Measurements from ENCODE around the gene NFE2L3. TPM values are rescaled to one million over a fixed set of nuclear protein-coding genes. Genes with fewer than 3 reads are reported as not detected.

NFE2L3 gene
- total and polyA plus RNA-seq, 2 of the 8 experiments (the other 6 are each of a cell fraction or from before 2014, with no cell fraction given), result 64.9 to 76.5 TPM

DNA sequence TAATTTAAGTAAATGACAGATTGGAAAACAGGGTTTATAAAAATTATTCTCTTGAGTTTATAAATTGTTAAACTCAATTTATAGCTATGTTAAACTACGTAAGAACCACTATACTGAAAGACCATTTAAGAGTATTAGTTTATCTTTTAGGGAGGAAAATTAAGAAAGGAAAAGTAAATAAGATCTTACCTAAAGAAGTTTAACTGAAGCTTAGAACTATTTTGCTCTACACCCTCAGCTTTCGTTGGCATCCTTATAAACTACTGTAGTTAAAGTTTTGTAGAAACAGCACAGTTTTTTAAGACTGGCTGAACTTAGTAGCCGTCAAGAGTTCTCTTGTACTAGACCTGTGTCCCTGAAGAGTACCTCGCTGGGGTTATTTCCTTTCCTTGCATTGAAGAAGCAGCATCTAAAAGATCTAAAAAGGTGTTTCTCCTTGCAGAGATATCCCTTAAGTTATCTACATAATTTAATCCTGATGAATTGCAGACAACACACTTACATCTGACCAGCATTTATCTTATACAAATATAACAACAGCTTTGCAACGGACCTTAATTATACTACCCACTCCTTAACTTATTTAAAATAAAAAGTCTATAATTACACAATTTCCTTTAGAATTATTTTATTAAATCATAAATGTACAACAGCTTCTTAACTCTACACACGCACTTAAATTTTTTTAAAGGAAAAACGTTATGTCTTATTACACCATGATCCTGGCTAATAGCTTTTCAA lies 39.4 kb downstream of the NFE2L3 start:
- no peak overlapping the region for H3K14ac ChIP-seq (ENCODE audit: insufficient read length)
- no peak overlapping the region for H2BK20ac ChIP-seq (ENCODE audit: low read length)
- WGBS, 2 experiments (ENCODE audit: extremely low coverage in 1 of 2, insufficient coverage in 1 of 2, insufficient read length in 1 of 2, insufficient replicate concordance in 2 of 2, low coverage in 1 of 2, low lambda C conversion rate in 2 of 2, missing lambda C conversion rate in 1 of 2), result 88% methylated on average over 7 of the region's 7 CpGs; no CpG with 5 or more reads in 1 of the 2 experiments
- H3K4me1 ChIP-seq (replicated peaks in 1 of 4; ENCODE audit: control insufficient read depth in 3 of 4, insufficient read depth in 4 of 4, low read length in 3 of 4), result peaks cover 0 to 2% (median 0%) of the 10 kb centered on the region in 4 experiments; a peak in 1 of 7 replicates
- no peak overlapping the region for H3K4me3 ChIP-seq (ENCODE audit: extremely low read depth in 1 of 4, insufficient read depth in 2 of 4, low read depth in 3 of 4, low read length in 4 of 4)
- H2BK12ac ChIP-seq (ENCODE audit: low read depth, low read length), result no peak overlapping the region
- CTCF ChIA-PET (ENCODE audit: partially characterized antibody), result interaction anchor here (0.7 to 4.7 kb wide), 8 partner anchors 10 to 298 kb away, joined by 3 to 21 read pairs (median 4); partner anchors contain the start of gene CBX3
- H2AFZ ChIP-seq (ENCODE audit: low read length), result no peak overlapping the region
- H3K79me1 ChIP-seq (ENCODE audit: low read depth, low read length), result no peaks in the 10 kb centered on the region
- no peaks in the 10 kb centered on the region for H3K27me3 ChIP-seq (replicated peaks in 1 of 4; ENCODE audit: control insufficient read depth in 3 of 4, extremely low read depth in 1 of 4, insufficient read depth in 3 of 4, low read length in 3 of 4)
- no peak overlapping the region for H3K9ac ChIP-seq (replicated peaks in 1 of 4; ENCODE audit: extremely low read depth in 1 of 4, low read depth in 3 of 4, low read length in 3 of 4)
- no peak overlapping the region for H4K8ac ChIP-seq (ENCODE audit: extremely low read depth, insufficient read depth, low read length)
- H3K23me2 ChIP-seq (ENCODE audit: low read depth, low read length), result no peaks in the 10 kb centered on the region
- no peak overlapping the region for H3K4me2 ChIP-seq (ENCODE audit: insufficient read depth in 1 of 2, low read depth in 2 of 2, low read length in 2 of 2)
- no peak overlapping the region for H2BK120ac ChIP-seq (replicated peaks; ENCODE audit: low read depth, low read length)
- no peak overlapping the region for H3K4ac ChIP-seq (replicated peaks; ENCODE audit: insufficient read length, low read depth, low read length)
- H4K91ac ChIP-seq (replicated peaks; ENCODE audit: insufficient read length, low read length), result no peak overlapping the region
- peaks cover 2 to 48% of the 10 kb centered on the region in 2 experiments; a peak in 3 of 4 replicates for H3K79me2 ChIP-seq (ENCODE audit: control insufficient read depth in 1 of 2, insufficient read depth in 2 of 2, low read length in 2 of 2)
- H4K20me1 ChIP-seq (replicated peaks in 1 of 2; ENCODE audit: control insufficient read depth in 1 of 2, insufficient read depth in 2 of 2, low read length in 2 of 2), result peaks cover 27% of the 10 kb centered on the region in 2 experiments
- no peak overlapping the region for H2BK5ac ChIP-seq (ENCODE audit: low read depth, low read length)
- H2BK15ac ChIP-seq (ENCODE audit: low read length), result no peak overlapping the region
- H3K27ac ChIP-seq (ENCODE audit: low read depth, low read length), result no peak overlapping the region
- H3K23ac ChIP-seq (ENCODE audit: insufficient read length), result no peak overlapping the region
- TF ChIP-seq, protein P1, sequence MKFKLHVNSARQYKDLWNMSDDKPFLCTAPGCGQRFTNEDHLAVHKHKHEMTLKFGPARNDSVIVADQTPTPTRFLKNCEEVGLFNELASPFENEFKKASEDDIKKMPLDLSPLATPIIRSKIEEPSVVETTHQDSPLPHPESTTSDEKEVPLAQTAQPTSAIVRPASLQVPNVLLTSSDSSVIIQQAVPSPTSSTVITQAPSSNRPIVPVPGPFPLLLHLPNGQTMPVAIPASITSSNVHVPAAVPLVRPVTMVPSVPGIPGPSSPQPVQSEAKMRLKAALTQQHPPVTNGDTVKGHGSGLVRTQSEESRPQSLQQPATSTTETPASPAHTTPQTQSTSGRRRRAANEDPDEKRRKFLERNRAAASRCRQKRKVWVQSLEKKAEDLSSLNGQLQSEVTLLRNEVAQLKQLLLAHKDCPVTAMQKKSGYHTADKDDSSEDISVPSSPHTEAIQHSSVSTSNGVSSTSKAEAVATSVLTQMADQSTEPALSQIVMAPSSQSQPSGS (IDR thresholded peaks at IDR 0.05; ENCODE audit: low read length), result 0 out of 2 replicates have a peak, but pooled peaks have one; percentile 20
- TF ChIP-seq ASH2L (IDR thresholded peaks at IDR 0.05; ENCODE audit: low read length) (no peak), BRCA1 (IDR thresholded peaks at IDR 0.05; ENCODE audit: low read depth, low read length) (no peak), SIN3A (conservative IDR thresholded peaks at IDR 0.05 in 1 of 2, IDR thresholded peaks at IDR 0.05 in 1 of 2; ENCODE audit: low read depth in 1 of 2, low read length in 2 of 2) (no peak), CBX8 (IDR thresholded peaks at IDR 0.05; ENCODE audit: borderline replicate concordance, low read depth, low read length) (no peak), POLR2A (IDR thresholded peaks at IDR 0.05; ENCODE audit: control extremely low read depth in 1 of 2, low read depth in 2 of 2, low read length in 2 of 2) (peak in 1 of 2 experiments; percentile 37), TAF7 (optimal IDR thresholded peaks at IDR 0.05; ENCODE audit: borderline replicate concordance, low read depth, low read length) (no peak), SIRT6 (IDR thresholded peaks at IDR 0.05; ENCODE audit: low read length) (no peak), POLR2AphosphoS5 (IDR thresholded peaks at IDR 0.05; ENCODE audit: low read depth, low read length) (0 out of 2 replicates have a peak, but pooled peaks have one; percentile 44)
- TF ChIP-seq, protein P2, sequence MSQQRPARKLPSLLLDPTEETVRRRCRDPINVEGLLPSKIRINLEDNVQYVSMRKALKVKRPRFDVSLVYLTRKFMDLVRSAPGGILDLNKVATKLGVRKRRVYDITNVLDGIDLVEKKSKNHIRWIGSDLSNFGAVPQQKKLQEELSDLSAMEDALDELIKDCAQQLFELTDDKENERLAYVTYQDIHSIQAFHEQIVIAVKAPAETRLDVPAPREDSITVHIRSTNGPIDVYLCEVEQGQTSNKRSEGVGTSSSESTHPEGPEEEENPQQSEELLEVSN (IDR thresholded peaks at IDR 0.05), result no peak
- H3K36me3 ChIP-seq (ENCODE audit: control insufficient read depth in 2 of 4, insufficient read depth in 4 of 4, low read length in 3 of 4), result peaks cover 55 to 86% (median 76%) of the 10 kb centered on the region in 4 experiments
- H4K5ac ChIP-seq (ENCODE audit: insufficient read length, low read depth, low read length), result no peak overlapping the region
- H3K9me3 ChIP-seq (ENCODE audit: insufficient read depth in 2 of 2, low read depth in 1 of 2, low read length in 1 of 2), result no peaks in the 10 kb centered on the region
- no peak for DNase-seq (ENCODE audit: low read depth in 1 of 2, low spot score in 2 of 2)
- no peak for FAIRE-seq
- no peak overlapping the region for H2AK5ac ChIP-seq (ENCODE audit: low read depth, low read length)
- POLR2A ChIA-PET (ENCODE audit: partially characterized antibody), result interaction anchor here (0.6 to 17.3 kb wide), 24 partner anchors 5 to 478 kb away, joined by 3 to 578 read pairs (median 4); partner anchors contain the start of genes CBX3, HNRNPA2B1 and NFE2L3
- no peak overlapping the region for H3K56ac ChIP-seq (replicated peaks; ENCODE audit: insufficient read length, low read depth, low read length)
- H3K18ac ChIP-seq (ENCODE audit: extremely low read depth, low read length), result no peak overlapping the region
